ENCODE data around the gene SULT4A1. TPM values are rescaled to one million over a fixed set of nuclear protein-coding genes. Genes with fewer than 3 reads are reported as not detected.

The SULT4A1 gene
- total and polyA plus RNA-seq, 3 donors from 2014 or later = 10.3 to 11.9 (median 11.2) TPM

- 83 to 92% methylated on average over 9 to 31 of the region's 31 CpGs for WGBS, 2 donors
- H3K4me1 ChIP-seq = no peaks in the 10 kb centered on the region
- intact Hi-C loops (cut with DNase I; ENCODE audit: low total_unique reads) = no loop called here
- H3K27ac ChIP-seq = no peak overlapping the region
- no peaks in the 10 kb centered on the region for H3K9me3 ChIP-seq
- H3K4me3 ChIP-seq = no peak overlapping the region
- H3K36me3 ChIP-seq (ENCODE audit: low read depth, missing control alignments) = no peaks in the 10 kb centered on the region
- H3K27me3 ChIP-seq = no peaks in the 10 kb centered on the region
- no peak for DNase-seq
- no peak for TF ChIP-seq POLR2A (IDR thresholded peaks at IDR 0.05)
- TF ChIP-seq CTCF (IDR thresholded peaks at IDR 0.05) = no peak
Observed at GRCh38 chr22:43844560-43845545, 17.5 kb downstream of the SULT4A1 start.

GRCh38 chr22:43843783-43844530 lies 18.4 kb downstream of the SULT4A1 start:
- Histone ChIP-seq H3K27ac (no peak overlapping the region), H3K4me3 (no peak overlapping the region), H3K9me3 (no peaks in the 10 kb centered on the region), H3K27me3 (no peaks in the 10 kb centered on the region), H3K4me1 (no peaks in the 10 kb centered on the region), H3K36me3 (ENCODE audit: low read depth, missing control alignments) (no peaks in the 10 kb centered on the region)
- TF ChIP-seq POLR2A (IDR thresholded peaks at IDR 0.05) = no peak
- TF ChIP-seq CTCF (IDR thresholded peaks at IDR 0.05) = no peak
- intact Hi-C loops (cut with DNase I; ENCODE audit: low total_unique reads) = no loop called here
- 84 to 91% methylated on average over 19 to 21 of the region's 21 CpGs for WGBS, 2 donors
- no peak for DNase-seq

- TF ChIP-seq POLR2A (IDR thresholded peaks at IDR 0.05) = no peak
- Histone ChIP-seq H3K27me3 (no peaks in the 10 kb centered on the region), H3K9me3 (no peaks in the 10 kb centered on the region), H3K4me3 (no peak overlapping the region), H3K27ac (no peak overlapping the region), H3K36me3 (ENCODE audit: low read depth, missing control alignments) (no peaks in the 10 kb centered on the region), H3K4me1 (no peaks in the 10 kb centered on the region)
- intact Hi-C loops (cut with DNase I; ENCODE audit: low total_unique reads) = no loop called here
- WGBS, 2 donors = 91 to 93% methylated on average over 8 to 15 of the region's 21 CpGs
- no peak for DNase-seq
Observed at GRCh38 chr22:43841742-43842141, 20.6 kb downstream of the SULT4A1 start.

- Histone ChIP-seq H3K36me3 (ENCODE audit: low read depth, missing control alignments) (no peaks in the 10 kb centered on the region), H3K9me3 (no peaks in the 10 kb centered on the region), H3K4me1 (no peaks in the 10 kb centered on the region), H3K27ac (no peak overlapping the region), H3K27me3 (no peaks in the 10 kb centered on the region), H3K4me3 (no peak overlapping the region)
- TF ChIP-seq CTCF (IDR thresholded peaks at IDR 0.05) (no peak), POLR2A (IDR thresholded peaks at IDR 0.05) (no peak)
- intact Hi-C loops (cut with DNase I; ENCODE audit: low total_unique reads) = no loop called here
- WGBS, 2 donors = 89 to 91% methylated on average over 12 to 16 of the region's 16 CpGs
- DNase-seq = no peak
Observed at GRCh38 chr22:43840851-43841250, 21.5 kb downstream of the SULT4A1 start.

GRCh38 chr22:43840431-43840830 lies 21.9 kb downstream of the SULT4A1 start:
- no peaks in the 10 kb centered on the region for H3K36me3 ChIP-seq (ENCODE audit: low read depth, missing control alignments)
- TF ChIP-seq CTCF (IDR thresholded peaks at IDR 0.05) (no peak), POLR2A (IDR thresholded peaks at IDR 0.05) (no peak)
- 79 to 93% methylated on average over 2 to 13 of the region's 13 CpGs for WGBS, 2 donors
- no peaks in the 10 kb centered on the region for H3K27me3 ChIP-seq
- no peaks in the 10 kb centered on the region for H3K4me1 ChIP-seq
- intact Hi-C loops (cut with DNase I; ENCODE audit: low total_unique reads) = no loop called here
- H3K27ac ChIP-seq = no peak overlapping the region
- DNase-seq = no peak
- no peak overlapping the region for H3K4me3 ChIP-seq
- no peaks in the 10 kb centered on the region for H3K9me3 ChIP-seq

Data from testis (tissue), 3 donors.